Coronary artery (tissue), 2 donors: ENCODE results near the gene DENND5B.

Source experiments
- DNase-seq: peaks from one replicate; pipeline ENCODE4 v3.0.0-alpha.2; 2017; ENCODE audit warnings: low spot score
- H3K27ac ChIP-seq, 2 donors: fragments of 200-600 bp; sonication (generic); one replicate each; pipeline ENCODE4 v1.5.1; 2016 to 2019
- H3K4me3 ChIP-seq: fragments of 200-600 bp; sonication (generic); 2 replicates; pipeline ENCODE4 v1.5.1; 2016; ENCODE audit warnings: mild to moderate bottlenecking, moderate library complexity
- CTCF ChIP-seq: fragments of 200-600 bp; sonication (generic); IDR thresholded peaks from one replicate; pipeline ENCODE4 v1.5.1; 2019; ENCODE audit warnings: antibody characterized with exemption

Gene DENND5B

GRCh38 chr12:31369712-31370521, 221.0 kb downstream of the DENND5B start:
- no peak for TF ChIP-seq CTCF
- Histone ChIP-seq H3K27ac (no peak overlapping the region), H3K4me3 (peak overlapping the region; percentile 58)
- no peak for DNase-seq

- H3K27ac ChIP-seq = no peak overlapping the region
- DNase-seq = no peak
Observed at GRCh38 chr12:31368666-31369361, 222.1 kb downstream of the DENND5B start.

GRCh38 chr12:31366104-31366621, 224.8 kb downstream of the DENND5B start:
- no peak for TF ChIP-seq CTCF
- no peak for DNase-seq
- no peak overlapping the region for H3K4me3 ChIP-seq
- H3K27ac ChIP-seq = no peak overlapping the region

More at GRCh38 chr12:31368666-31369361, 222.1 kb downstream of the DENND5B start:
- no peak for TF ChIP-seq CTCF
- no peak overlapping the region for H3K4me3 ChIP-seq

- Histone ChIP-seq H3K4me3 (no peak overlapping the region), H3K27ac (no peak overlapping the region)
- no peak for TF ChIP-seq CTCF
- DNase-seq = no peak
Observed at GRCh38 chr12:31363831-31364230, 227.1 kb downstream of the DENND5B start.

- no peak overlapping the region for H3K27ac ChIP-seq
- H3K4me3 ChIP-seq = no peak overlapping the region
- DNase-seq = no peak
- TF ChIP-seq CTCF = no peak
Observed at GRCh38 chr12:31363416-31363809, 227.5 kb downstream of the DENND5B start.

- H3K4me3 ChIP-seq = no peak overlapping the region
- TF ChIP-seq CTCF = no peak
- H3K27ac ChIP-seq = no peak overlapping the region
- DNase-seq = no peak
Observed at GRCh38 chr12:31362759-31363415, 228.0 kb downstream of the DENND5B start.
